GM19438 (cell line): ENCODE data around the gene ASS1.

ENCODE experiments used
- ATAC-seq: cut with Tn5 transposase; IDR thresholded peaks from one replicate; pipeline ENCODE4 v1.9.1; 2021; ENCODE audit warnings: low read depth; ENCODE audit not compliant: unreplicated experiment

Gene ASS1

DNA sequence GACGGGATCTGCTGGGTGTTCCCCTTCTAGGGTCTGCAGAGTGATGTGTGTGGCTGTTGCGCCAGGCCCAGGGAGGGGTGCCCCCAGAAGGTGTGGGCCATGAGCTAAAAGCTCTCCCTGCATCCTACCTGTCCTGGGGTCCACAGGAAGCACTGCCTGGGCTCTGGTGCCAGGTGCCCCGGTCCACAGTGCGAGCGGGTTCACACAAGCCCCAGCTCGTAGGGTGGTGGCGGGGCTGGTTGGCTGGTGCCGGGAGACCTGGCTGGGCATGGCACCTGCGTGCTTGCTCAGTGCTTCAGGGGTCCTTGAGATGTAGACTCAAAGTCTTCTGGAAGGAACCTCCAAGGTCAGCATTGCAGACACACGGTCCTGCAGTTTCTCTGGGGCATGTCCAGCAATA lies 25.5 kb downstream of the ASS1 start:
- ATAC-seq: no peak

DNA sequence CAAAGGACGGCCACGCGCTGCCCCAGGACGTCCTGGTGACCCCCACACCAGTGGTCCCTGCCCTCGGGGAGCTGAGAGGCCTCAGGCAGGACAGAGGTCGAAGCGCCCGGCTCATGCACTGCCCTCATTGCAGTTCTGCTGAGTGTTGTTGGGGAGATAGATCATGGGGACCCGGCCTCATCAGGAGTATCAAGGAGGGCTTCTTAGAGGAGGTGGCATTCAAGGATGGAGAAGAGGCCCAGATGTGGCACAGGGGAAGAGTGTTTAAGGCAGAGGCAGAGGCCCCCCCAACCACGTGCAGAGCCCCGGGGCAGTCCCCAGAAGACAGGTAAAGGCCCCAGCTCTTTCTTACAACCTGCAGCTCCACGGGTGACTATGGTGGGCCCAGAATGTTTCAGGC lies 26.2 kb downstream of the ASS1 start:
- ATAC-seq: no peak

DNA sequence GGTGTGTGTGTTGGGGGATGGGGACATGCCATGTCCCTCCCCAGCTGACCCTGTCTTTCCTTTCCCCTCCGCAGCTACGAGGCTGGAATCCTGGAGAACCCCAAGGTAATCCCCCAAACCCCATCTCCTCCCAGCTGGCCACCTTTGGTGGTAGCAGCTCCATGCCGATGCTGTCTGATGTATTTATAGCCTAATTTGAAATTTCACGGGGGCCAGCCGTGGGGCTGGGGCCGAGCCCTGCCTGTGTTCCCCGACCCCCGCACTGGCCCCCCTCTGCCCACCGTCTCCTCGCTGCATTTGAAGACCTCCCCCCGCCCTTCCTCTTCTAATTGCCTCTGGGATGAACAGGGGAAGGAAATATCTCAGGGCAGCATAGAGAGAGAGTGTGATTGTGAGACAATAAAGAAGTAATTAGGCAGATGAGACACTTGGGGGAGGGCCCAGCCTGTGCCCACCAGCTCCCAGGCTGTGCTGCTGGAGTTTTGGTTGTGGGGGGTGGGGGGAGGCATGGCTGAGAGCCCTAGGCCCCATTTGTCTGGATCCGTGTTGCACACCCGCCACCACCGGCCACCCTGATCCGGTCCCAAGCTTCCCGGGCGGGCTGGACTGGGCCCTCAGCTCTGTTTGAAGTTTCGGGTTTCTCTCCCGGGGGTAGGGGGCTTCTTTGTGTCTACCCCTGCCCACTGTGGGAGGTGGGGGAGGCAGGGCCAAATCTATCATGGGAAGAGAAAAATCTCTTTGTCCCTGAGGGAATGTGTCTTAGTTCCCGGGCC lies 26.8 kb downstream of the ASS1 start:
- no peak for ATAC-seq

DNA sequence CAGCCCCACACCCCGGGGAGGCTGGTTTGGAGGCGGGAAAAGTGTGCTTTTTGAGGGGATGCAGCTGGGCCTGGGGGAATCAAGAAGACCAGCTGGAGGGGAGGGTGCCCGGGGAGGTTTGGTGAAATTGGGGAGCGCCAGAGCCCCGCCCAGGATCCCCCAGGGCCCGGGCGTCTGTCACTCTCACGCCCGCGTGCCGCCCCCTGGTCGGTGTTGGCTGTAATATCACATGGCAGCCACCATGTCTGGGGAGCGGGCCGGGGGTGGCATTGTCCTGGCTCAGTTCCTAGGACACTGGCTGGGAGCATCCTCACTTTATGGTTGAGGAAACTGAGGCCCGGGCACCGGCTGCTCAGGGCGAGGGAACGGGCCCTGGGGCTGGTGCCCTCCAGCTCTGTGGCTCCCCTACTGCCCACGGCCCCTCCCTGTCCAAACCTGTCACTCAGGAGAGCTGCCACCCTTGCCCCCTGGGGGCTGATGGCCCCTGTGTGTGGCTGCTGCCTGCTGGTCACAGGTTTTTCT lies 27.5 kb downstream of the ASS1 start:
- ATAC-seq: no peak

DNA sequence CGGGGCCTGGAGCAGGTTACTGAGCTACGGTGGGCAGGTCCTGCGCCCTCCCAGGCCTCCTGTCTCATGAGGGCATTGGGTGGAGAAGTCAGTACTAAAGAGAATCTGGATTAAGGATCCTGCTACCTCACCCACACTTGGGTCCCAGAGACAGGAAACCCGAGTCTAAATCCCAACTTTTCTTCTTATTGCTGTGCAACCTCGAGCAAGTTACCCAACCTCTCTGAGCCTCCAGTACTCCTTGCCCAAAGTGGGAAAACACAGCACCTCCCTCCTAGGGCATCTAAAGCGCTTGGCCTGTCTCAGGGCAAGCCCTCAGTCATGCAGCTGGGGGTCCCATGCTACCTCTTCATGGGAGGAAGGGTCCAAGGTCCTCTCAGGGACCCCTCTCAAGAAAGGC lies 28.2 kb downstream of the ASS1 start:
- no peak for ATAC-seq

DNA sequence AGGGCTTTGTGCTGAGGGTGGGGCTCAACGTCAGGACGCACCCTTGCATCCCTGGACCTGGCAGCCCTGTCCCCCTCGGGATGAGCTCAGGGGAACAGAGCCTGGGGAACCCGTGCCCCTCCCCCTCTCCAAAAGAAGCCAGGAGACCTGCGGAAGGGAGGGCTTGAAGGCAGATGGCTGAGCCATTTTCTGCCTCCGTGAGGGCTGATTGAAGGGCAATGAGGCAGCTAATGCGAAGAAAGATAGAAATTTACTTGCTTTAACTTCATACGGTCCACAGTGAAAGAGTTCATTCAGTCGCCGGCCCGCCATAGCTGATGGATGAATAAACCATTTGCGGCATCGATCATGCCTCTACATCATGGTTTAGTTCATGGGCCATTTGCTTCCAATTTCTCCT lies 28.8 kb downstream of the ASS1 start:
- ATAC-seq: no peak

DNA sequence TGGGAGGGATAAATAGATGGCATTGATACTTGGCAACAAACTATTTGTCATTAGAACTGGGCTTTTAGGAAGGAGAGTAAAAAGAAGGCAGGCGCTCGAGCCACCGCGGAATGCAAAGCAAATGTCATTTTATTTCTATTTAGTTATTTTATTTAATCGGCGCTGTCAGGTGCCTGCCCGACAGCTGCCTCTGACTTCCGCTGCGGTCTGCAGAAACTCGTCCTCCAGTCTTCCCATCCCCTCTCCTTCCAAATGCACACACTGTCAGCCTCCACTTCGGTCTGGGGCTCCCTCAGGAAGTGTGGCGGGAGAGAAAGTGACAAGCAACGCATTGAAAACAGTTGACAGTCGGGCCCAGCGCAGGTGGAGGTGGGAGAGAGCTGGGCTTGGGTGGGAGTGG lies 29.3 kb downstream of the ASS1 start:
- no peak for ATAC-seq

DNA sequence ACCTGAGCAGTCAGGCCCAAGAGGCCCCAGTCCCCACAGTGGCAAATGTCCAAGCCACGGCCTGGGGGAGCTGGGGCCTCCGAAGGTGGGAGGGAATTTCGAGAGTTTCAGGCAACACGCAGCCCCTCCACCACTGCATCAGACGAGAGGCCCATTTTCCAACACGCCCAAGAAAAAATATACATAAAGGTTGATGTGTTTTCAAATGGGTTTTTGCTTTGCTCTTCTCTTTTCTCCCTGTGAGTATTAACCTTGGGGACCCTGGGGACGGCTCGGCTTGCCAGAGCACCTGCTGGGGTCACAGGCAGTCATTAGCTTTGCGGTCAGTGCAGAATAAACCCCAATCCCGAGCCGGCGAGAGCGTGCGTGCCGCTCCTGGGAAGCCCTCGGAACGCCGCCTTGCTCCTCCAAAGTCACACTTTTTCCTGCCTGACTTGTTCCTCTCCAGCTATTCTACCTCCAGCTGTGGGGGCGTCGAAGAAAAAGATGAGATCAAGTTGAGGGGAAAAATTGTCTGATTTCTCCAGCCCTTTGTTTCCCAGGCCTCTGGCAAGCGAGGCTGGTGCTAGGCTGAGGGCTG lies 31.5 kb downstream of the ASS1 start:
- ATAC-seq: no peak

DNA sequence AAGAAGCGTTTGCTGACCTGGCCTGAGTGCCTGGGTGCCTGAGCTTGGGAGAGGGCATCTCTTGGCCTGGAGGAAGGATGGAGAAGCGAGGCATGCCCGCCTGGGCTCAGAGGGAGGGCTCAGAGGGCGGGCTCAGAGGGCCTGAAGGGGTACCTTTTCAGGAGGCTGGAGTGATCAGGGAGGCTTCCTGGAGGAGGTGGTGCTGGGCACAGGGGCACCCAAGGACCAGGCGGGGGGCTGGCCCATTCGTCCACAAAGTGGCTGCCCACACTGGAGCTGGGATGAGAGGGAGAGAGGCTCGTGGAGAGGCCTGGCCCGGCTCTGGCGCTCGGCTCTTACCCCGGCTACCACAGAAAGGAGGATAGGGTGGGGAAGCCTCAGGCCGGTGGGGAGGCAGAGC lies 32.8 kb downstream of the ASS1 start:
- no peak for ATAC-seq

DNA sequence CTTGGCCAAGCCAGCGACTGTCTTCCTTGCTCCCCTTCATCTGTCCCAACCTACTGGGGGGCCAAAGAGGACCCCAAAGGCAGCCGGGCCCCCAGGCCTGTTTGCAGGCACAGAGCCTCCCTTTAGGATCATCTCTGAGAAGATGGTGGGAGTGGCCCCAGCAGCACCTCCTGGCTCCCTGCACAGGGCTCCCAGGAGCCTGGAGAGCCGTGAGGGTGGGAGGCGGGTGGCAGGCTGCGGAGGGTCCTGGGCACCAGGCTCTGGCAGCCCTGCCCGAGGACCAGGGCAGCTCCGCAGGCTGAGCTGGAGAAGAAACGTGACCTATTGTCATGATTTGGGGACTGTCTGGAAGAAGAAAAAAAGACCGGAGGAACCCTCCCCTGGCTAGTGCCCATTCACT lies 33.4 kb downstream of the ASS1 start:
- no peak for ATAC-seq

DNA sequence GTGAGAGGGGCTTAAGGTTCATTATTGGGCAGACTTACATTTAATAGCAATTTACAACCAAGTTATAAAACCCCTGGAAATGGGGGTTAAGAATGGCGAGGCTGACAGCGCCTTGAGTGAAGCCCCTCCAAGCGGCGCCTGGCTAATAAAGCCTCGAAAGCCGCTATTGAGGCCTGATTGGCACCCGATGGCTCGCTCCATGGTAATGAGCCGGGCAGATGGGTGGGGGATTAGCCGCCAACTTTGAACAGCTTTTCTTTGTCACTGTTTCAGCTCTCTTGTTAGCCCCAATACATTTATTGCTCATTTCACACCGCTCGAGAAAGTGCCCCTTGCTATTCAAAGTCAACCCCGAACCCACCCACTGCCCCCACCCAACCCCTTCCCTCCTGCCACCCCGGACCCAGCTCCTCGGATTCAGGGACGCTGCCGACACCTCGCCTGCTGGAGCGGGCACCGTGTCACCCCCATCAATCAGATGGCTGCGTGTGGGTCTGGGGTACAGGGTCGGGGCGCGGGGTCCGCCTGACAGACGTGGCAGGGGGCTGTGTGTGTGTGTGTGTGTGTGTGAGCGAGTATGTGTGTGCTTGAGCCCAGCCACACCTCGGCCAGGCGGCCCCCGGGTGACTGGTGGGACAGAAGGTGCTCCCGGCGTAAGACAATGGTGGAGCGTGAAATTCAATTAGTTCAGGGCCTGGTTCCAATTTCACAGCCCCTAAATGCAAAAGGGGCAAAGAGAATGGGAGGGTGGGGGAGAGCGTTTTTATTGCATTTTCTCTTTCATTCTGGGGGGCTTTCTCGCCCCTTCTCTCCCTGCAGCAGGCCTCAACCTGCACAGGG lies 34.2 kb downstream of the ASS1 start:
- ATAC-seq: no peak

DNA sequence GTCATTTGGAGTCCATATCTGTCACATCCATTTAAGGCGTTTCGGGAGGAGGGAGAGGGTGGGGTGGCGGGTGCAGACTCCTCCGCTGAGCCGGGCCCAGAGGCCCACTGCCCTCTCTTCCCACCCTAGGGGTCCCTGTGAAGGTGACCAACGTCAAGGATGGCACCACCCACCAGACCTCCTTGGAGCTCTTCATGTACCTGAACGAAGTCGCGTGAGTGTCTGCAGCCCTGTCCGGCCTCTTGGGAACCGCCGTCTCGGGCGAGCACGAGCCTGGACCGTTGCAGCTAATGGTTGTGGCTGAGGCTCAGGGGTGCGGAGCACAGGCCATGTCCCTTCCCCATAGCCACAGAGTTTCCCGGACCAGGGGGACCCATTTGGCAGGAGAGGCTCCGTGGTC lies 34.8 kb downstream of the ASS1 start:
- ATAC-seq: no peak

DNA sequence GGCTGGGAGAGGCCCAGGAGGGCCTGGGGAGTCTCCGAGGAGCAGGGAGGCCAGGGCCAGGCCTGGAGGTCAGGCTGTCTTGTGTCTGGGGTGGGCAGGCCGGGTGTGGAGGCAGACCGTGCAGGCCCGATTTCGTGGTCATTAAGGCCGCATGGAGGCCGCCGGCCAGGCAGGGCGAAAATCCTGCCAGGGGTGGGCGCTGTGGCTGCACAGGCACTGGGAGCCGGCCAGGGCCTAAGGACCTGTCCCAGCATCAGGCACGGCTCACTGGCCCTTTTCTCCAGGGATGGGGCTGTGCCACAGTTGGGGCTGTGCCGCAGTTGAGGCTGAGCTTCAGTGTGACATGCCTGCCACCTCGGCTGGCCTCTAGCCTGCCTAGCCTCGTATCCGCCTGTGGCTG lies 35.9 kb downstream of the ASS1 start:
- no peak for ATAC-seq

DNA sequence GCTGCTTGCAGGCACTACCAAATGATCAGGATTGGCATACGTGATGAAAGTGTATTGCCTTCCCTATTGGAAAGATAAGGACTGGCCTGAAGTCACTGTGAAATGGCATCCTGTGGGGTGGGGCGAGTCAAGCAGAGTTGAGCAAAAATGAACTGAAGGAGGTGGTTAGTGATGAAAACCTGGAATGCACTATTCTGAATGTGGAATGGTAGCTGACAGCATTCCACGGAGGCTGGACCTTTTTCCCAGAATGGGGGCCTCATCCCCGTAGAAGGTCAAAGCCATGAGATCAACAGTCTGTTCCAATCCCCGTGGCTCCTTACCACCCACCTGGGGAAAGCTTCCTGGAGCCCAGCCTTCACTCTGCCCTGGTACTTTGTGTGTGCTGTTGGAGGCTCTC lies 37.7 kb downstream of the ASS1 start:
- no peak for ATAC-seq

DNA sequence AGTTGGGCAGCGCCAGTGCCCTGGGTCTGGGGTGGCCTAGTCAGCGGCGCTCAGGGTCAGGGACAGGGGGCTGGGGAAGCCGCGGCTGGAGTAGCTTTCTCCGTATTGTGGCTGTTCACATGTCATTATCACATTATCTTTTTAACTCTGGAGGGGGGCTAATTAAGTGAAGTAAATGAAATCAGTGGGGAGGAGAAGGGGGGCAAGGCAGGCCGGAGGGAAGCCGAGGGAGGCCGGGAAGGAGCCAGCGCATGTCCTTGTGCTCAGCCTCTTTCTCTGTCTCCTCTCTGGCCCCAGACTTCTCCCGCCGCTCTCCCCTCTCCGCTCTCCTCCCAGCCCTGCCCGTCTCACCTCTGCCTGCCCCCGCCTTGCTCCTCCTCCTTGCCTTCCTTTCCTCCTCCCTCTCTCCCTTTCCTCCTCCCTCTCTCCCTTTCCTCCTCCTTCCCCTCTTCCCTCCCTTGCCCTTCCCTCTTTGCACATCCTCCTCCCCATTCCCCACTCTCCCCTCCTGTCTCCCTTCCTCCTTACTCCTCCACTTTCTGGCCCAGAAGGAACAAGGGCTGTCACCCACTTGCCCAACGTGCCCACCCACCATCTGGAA lies 38.7 kb downstream of the ASS1 start:
- ATAC-seq: no peak

DNA sequence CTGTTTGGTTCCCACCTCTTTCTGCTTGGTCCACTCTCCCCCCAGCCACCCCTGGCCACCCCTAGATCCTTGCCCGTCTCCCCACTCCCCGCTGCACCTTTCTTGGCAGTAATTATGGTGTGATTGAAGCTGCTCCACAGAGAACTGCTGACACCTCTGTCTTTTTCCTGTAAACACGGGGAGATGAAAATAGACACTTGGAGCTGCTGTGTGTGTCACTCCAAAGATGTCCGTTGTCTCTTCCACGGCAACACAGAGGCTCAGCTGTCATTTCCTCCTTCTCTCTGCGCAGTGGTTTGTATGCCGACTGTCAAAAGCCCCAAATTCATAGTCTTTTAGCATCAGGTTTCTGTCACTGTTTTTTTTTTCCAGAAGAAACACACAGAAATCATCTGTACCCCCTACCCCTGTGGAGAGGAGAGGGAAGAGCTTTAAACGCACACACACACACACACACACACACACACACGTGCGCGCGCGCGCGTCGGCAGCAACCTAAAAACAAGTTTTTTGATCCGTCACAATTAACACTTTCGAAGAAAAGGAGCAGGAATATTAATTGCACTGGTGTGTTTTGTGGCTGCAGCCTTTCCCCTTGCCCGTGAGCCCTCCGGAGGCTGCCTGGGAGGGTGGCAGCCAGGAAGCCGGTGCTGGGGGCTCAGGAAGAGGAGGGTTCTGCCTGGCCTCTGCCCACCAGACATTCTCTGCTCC lies 39.8 kb downstream of the ASS1 start:
- ATAC-seq: no peak

DNA sequence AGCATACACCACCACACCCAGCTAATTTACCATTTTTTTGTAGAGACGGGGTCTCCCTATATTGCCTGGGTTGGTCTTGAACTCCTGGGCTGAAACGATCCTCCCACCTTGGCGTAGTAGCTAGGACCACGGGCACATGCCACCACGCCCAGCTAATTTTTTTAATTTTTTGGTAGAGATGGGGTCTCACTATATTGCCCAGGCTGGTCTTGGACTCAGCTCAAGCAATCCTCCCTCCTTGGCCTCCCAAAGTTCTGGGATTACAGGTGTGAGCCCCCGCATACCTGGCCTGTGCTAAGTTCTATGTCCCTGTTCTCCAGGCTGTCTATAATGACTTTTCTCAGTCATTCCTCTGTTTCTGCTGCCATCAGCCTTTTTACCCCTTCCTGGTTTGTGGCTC lies 41.3 kb downstream of the ASS1 start:
- ATAC-seq: no peak

DNA sequence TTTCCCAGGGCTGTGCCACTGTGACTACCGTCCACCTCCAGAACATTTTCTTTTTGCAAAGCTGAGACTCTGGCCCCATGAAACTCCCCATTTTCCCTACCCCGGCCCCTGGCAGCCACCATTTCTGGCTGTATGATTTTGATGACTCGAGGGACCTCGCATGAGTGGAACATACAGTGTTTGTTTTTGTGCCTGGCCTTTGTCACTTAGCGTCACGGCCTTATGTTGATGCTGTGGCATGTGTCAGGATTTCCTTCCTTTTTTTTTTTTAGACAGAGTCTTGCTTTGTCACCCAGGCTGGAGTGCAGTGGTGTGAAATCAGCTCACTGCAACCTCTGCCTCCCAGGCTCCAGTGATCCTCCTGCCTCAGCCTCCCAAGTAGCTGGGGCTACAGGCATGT lies 42.7 kb downstream of the ASS1 start:
- no peak for ATAC-seq

DNA sequence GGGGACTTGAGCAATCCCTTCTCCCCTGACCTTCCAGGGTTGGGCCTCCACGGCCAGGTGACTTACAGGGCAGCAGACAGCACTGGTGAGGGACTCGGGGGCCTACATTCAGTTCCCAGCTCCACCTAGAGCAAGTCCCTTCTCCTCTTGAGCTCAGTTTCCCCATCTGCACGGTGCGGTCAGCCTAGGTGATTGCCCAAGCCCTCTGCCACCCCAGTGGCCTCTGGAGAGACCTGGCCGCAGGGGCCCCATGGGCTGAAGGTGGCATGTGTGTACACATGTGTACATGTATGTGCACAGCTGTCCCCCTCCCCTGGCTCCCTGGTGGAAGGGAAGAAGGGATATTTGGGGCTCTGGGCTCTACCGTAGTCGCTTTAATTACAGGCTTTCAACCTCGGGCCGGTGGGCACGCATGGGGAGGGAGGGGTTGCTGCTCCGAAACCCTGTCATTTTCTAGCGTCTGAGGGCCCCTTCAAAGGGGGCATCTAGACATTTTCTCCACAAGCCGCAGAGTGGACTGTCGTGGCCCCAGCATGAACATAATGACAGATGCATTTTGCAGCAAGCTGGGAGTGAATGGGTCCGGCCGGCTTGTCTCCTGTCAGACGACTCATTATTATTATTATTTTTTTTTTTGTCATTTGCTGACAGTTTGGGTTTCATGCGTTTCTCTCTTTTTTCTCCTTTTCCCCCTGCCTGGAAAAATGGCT lies 44.0 kb downstream of the ASS1 start:
- ATAC-seq: no peak

DNA sequence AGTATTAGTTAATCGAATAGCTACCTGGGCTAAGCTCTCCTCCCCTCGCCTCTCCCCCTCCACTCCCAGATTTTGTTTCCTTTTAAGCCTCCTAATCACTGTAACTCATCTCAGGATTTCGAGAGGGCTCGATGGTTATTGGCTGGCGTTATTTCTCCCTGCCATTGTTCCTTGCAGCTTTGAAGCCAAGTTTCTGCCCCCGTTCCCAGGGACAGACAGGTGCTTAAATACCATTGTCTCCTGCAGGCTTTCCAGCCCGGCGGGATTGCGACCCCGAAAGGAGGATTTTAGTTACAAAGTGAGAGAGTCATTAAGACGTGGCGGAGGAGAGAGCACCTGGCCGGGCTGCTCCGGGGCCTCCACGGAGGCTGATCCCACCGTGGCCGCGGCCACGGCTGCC lies 46.2 kb downstream of the ASS1 start:
- no peak for ATAC-seq
